ENCODE data around the gene ASPG. TPM values are rescaled to one million over a fixed set of nuclear protein-coding genes. Genes with fewer than 3 reads are reported as not detected.

Gene ASPG
- total and polyA plus RNA-seq, 2 donors (not counting 3 experiments of a cell fraction or from before 2014, with no cell fraction given): not detected

- Histone ChIP-seq H4K20me1 (replicated peaks; ENCODE audit: control insufficient read depth, extremely low read depth, insufficient read depth, low read length) (no peaks in the 10 kb centered on the region), H3K4me1 (ENCODE audit: control insufficient read depth, extremely low read depth, insufficient read depth, low read length) (no peaks in the 10 kb centered on the region), H3K36me3 (ENCODE audit: control insufficient read depth in 2 of 2, extremely low read depth in 1 of 2, insufficient read depth in 2 of 2, low read length in 2 of 2) (no peaks in the 10 kb centered on the region), H3K27me3 (ENCODE audit: control insufficient read depth in 2 of 2, insufficient read depth in 2 of 2, low read length in 2 of 2) (no peaks in the 10 kb centered on the region), H3K4me3 (replicated peaks in 1 of 3; ENCODE audit: insufficient read depth in 1 of 3, low read depth in 1 of 3, low read length in 3 of 3) (no peak overlapping the region), H3K9me3 (replicated peaks; ENCODE audit: control insufficient read depth, insufficient read depth, low read length) (no peaks in the 10 kb centered on the region), H3K4me2 (ENCODE audit: insufficient read depth, low read length) (no peak overlapping the region), H3K27ac (ENCODE audit: insufficient read depth, low read depth, low read length) (no peak overlapping the region), H3K9me1 (replicated peaks; ENCODE audit: control insufficient read depth, extremely low read depth, insufficient read depth, low read length) (no peaks in the 10 kb centered on the region), H3K9ac (replicated peaks; ENCODE audit: extremely low read depth, insufficient read depth, low read length) (no peak overlapping the region), H2AFZ (ENCODE audit: low read depth, low read length) (no peak overlapping the region), H3K79me2 (ENCODE audit: control insufficient read depth, insufficient read depth, low read length) (no peaks in the 10 kb centered on the region)
- DNase-seq (ENCODE audit: low read depth, low spot score) (no peak), FAIRE-seq (no peak)
- ChIA-PET CTCF (interaction anchor here (1.0 to 3.3 kb wide), 7 partner anchors 9 to 511 kb away, joined by 3 to 15 read pairs (median 3); no protein-coding TSS in a partner anchor), POLR2A (no interaction called here)
- TF ChIP-seq MYC (IDR thresholded peaks at IDR 0.05; ENCODE audit: low read depth, low read length): no peak
- no peak for TF ChIP-seq POLR2AphosphoS5 (IDR thresholded peaks at IDR 0.05; ENCODE audit: insufficient read depth, low read depth, low read length)
- TF ChIP-seq POLR2A (IDR thresholded peaks at IDR 0.05; ENCODE audit: low read depth, low read length): no peak
- intact Hi-C loops (cut with micrococcal nuclease) (no loop called here), dilution Hi-C loops (cut with MboI; ENCODE audit: extremely low pct_ligation_motif_present, low sequenced_read_pairs) (no loop called here)
- BruUV-seq (replicated peaks): no TSS peak
These were observed 43.5 kb downstream of the ASPG start for GRCh38 chr14:104128981-104129380.

- no peaks in the 10 kb centered on the region for H3K4me1 ChIP-seq (ENCODE audit: control insufficient read depth, extremely low read depth, insufficient read depth, low read length)
- FAIRE-seq: no peak
- H3K9me1 ChIP-seq (replicated peaks; ENCODE audit: control insufficient read depth, extremely low read depth, insufficient read depth, low read length): no peaks in the 10 kb centered on the region
- H3K36me3 ChIP-seq (ENCODE audit: control insufficient read depth in 2 of 2, extremely low read depth in 1 of 2, insufficient read depth in 2 of 2, low read length in 2 of 2): no peaks in the 10 kb centered on the region
- no peaks in the 10 kb centered on the region for H3K79me2 ChIP-seq (ENCODE audit: control insufficient read depth, insufficient read depth, low read length)
- no peaks in the 10 kb centered on the region for H4K20me1 ChIP-seq (replicated peaks; ENCODE audit: control insufficient read depth, extremely low read depth, insufficient read depth, low read length)
- dilution Hi-C loops (cut with MboI; ENCODE audit: extremely low pct_ligation_motif_present, low sequenced_read_pairs): no loop called here
- POLR2A ChIA-PET: no interaction called here
- no peaks in the 10 kb centered on the region for H3K27me3 ChIP-seq (ENCODE audit: control insufficient read depth in 2 of 2, insufficient read depth in 2 of 2, low read length in 2 of 2)
- H3K4me2 ChIP-seq (ENCODE audit: insufficient read depth, low read length): no peak overlapping the region
- no peak for DNase-seq (ENCODE audit: low read depth, low spot score)
- H3K9ac ChIP-seq (replicated peaks; ENCODE audit: extremely low read depth, insufficient read depth, low read length): no peak overlapping the region
- H3K4me3 ChIP-seq (replicated peaks in 1 of 3; ENCODE audit: insufficient read depth in 1 of 3, low read depth in 1 of 3, low read length in 3 of 3): no peak overlapping the region
- CTCF ChIA-PET: interaction anchor here (1.0 to 3.3 kb wide), 6 partner anchors 34 to 511 kb away, joined by 3 to 15 read pairs (median 3); no protein-coding TSS in a partner anchor
- no peak overlapping the region for H2AFZ ChIP-seq (ENCODE audit: low read depth, low read length)
- TF ChIP-seq MYC (IDR thresholded peaks at IDR 0.05; ENCODE audit: low read depth, low read length) (no peak), EZH2 (IDR thresholded peaks at IDR 0.05; ENCODE audit: borderline replicate concordance, low read depth, low read length, severe bottlenecking) (no peak), FOS (IDR thresholded peaks at IDR 0.05; ENCODE audit: borderline replicate concordance, insufficient read depth, low read length) (no peak), MAX (IDR thresholded peaks at IDR 0.05; ENCODE audit: insufficient read depth, insufficient read length) (no peak), CTCF (IDR thresholded peaks at IDR 0.05; ENCODE audit: extremely low read depth in 1 of 2, insufficient read depth in 1 of 2, low read depth in 1 of 2, low read length in 2 of 2) (no peak), JUN (IDR thresholded peaks at IDR 0.05; ENCODE audit: borderline replicate concordance, insufficient read depth, insufficient read length, low read depth) (no peak), POLR2AphosphoS5 (IDR thresholded peaks at IDR 0.05; ENCODE audit: insufficient read depth, low read depth, low read length) (no peak), GATA2 (IDR thresholded peaks at IDR 0.05; ENCODE audit: insufficient read depth, insufficient read length, low read depth, low read length) (no peak), POLR2A (IDR thresholded peaks at IDR 0.05; ENCODE audit: low read depth, low read length) (no peak)
- H3K27ac ChIP-seq (ENCODE audit: insufficient read depth, low read depth, low read length): no peak overlapping the region
- intact Hi-C loops (cut with micrococcal nuclease): no loop called here
- BruUV-seq (replicated peaks): no TSS peak
- no peaks in the 10 kb centered on the region for H3K9me3 ChIP-seq (replicated peaks; ENCODE audit: control insufficient read depth, insufficient read depth, low read length)
These were observed 44.1 kb downstream of the ASPG start for GRCh38 chr14:104129556-104129955.

All from endothelial cell of umbilical vein (primary cell).